ENCODE data around the gene CGNL1.

Gene CGNL1

DNA sequence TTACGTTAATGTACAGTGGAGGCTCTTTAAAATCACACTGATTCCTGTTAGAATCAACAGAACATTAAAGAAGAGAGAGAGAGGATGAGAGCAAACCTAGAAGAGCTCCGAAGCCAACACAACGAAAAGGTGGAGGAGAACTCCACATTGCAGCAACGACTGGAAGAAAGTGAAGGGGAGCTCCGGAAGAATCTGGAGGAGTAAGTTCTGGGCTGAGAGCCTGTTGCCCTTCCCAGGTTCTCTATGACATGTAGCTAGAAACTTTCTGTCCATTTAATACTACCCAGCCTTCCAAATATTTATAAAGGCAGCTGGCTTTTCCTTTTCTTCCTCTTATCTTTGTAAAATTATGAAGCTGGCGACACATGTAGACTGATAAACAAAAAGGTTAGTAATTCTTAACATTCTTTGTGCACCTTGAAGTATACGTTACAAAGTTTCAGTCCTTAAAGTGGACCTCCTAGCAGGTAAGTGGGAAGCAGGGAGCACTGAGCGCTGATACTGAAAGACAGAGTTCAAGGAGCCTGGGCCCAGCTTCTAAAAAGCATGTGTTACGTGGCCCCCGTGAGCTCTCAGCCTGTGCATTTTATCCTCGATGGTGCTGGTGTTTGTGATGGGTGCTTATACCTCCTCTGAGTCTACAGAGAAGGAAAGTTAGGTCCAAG lies 75.9 kb downstream of the CGNL1 start:
- DNase-seq (ENCODE audit: extremely low read depth in 1 of 2, low read depth in 1 of 2): no peak

- no peak for DNase-seq (ENCODE audit: extremely low read depth in 1 of 2, low read depth in 1 of 2)
Observed at GRCh38 chr15:57455929-57456328, 79.6 kb downstream of the CGNL1 start.

GRCh38 chr15:57456559-57456958 lies 80.3 kb downstream of the CGNL1 start:
- no peak for DNase-seq (ENCODE audit: extremely low read depth in 1 of 2, low read depth in 1 of 2)

- no peak for DNase-seq (ENCODE audit: extremely low read depth in 1 of 2, low read depth in 1 of 2)
Observed at GRCh38 chr15:57457726-57458125, 81.4 kb downstream of the CGNL1 start.

- DNase-seq (ENCODE audit: extremely low read depth in 1 of 2, low read depth in 1 of 2): no peak
Observed at GRCh38 chr15:57458356-57458781, 82.1 kb downstream of the CGNL1 start.

- DNase-seq (ENCODE audit: extremely low read depth in 1 of 2, low read depth in 1 of 2): no peak
Observed at GRCh38 chr15:57460208-57460816, 84.0 kb downstream of the CGNL1 start.

DNA sequence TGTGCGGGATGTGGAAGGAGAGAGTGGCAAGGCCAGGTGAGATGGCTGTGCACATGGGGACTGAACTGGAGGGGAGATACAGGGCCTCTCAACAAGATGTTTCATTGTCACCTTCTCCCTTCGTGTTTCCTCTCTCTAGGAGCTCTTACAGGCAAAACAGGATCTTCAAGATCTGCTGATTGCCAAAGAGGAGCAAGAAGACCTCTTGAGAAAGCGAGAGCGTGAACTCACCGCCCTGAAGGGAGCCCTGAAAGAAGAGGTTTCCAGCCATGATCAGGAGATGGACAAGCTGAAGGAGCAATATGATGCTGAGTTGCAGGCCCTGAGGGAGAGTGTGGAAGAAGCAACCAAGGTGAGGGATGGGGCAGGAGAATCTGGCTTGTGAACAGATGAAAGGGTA lies 85.2 kb downstream of the CGNL1 start:
- DNase-seq (ENCODE audit: extremely low read depth in 1 of 2, low read depth in 1 of 2): no peak

- no peak for DNase-seq (ENCODE audit: extremely low read depth in 1 of 2, low read depth in 1 of 2)
Observed at GRCh38 chr15:57462381-57462780, 86.1 kb downstream of the CGNL1 start.

- DNase-seq (ENCODE audit: extremely low read depth in 1 of 2, low read depth in 1 of 2): no peak
Observed at GRCh38 chr15:57463360-57463759, 87.1 kb downstream of the CGNL1 start.

- no peak for DNase-seq (ENCODE audit: extremely low read depth in 1 of 2, low read depth in 1 of 2)
Observed at GRCh38 chr15:57464480-57464879, 88.2 kb downstream of the CGNL1 start.

DNA sequence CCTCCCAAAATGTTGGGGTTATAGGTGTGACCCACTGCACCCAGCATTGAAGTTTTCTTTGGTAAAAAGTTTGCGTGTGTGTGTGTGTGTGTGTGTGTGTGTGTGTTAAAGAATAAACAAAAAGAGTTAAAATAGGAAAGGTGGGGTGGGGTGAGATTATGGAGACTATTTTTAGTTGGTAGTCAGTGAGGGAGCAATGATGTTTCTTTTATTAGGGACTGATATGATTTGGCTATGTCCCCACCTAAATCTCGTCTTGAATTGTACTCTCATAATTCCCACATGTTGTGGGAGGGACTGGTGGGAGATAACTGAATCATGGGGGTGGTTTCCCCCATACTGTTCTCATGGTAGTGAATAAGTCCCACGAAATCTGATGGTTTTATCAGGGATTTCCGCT lies 92.2 kb downstream of the CGNL1 start:
- no peak for DNase-seq (ENCODE audit: extremely low read depth in 1 of 2, low read depth in 1 of 2)

- no peak for DNase-seq (ENCODE audit: extremely low read depth in 1 of 2, low read depth in 1 of 2)
Observed at GRCh38 chr15:57470543-57470942, 94.2 kb downstream of the CGNL1 start.

DNA sequence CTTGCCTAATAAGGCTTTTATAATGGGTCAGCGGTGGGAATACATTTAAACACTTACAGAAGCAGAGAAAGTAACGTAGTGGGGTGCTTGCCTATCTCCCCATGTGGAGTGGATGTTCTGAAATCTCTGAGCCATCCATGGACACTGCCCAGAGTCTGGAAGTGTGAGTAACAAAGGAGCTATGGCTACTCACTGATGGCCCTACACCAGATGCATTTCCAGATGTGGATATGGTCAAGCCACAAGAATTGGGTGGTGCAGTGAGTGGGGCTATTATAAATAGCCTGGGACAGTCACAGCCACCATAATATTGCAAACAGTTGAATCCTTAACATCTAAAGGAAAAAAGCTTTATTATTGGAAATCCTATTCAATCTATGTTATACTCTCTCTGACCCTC lies 96.6 kb downstream of the CGNL1 start:
- DNase-seq (ENCODE audit: extremely low read depth in 1 of 2, low read depth in 1 of 2): no peak

- no peak for DNase-seq (ENCODE audit: extremely low read depth in 1 of 2, low read depth in 1 of 2)
Observed at GRCh38 chr15:57476533-57476975, 100.2 kb downstream of the CGNL1 start.

GRCh38 chr15:57477736-57478522 lies 101.6 kb downstream of the CGNL1 start:
- DNase-seq (ENCODE audit: extremely low read depth in 1 of 2, low read depth in 1 of 2): no peak

DNA sequence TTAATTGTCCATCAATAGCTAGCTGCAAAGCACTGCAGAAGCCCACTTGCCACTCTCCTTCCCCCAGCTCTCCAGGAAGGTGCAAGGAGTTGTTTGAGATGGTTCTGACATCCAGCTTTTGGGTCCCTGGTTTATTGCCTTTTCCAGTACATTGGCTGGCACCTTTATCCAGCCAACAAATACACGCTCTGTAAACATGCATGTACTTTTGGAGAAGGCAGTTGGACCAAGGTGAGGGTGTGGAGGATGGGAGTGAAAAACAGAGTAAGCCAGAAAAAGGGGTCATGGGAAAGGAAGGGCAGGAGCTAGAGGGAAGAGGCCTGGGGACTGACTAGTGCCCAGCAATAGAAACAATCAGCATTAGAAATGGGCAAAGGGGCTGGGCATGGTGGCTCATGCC lies 102.7 kb downstream of the CGNL1 start:
- no peak for DNase-seq (ENCODE audit: extremely low read depth in 1 of 2, low read depth in 1 of 2)

- DNase-seq (ENCODE audit: extremely low read depth in 1 of 2, low read depth in 1 of 2): no peak
Observed at GRCh38 chr15:57481038-57481705, 104.9 kb downstream of the CGNL1 start.

DNA sequence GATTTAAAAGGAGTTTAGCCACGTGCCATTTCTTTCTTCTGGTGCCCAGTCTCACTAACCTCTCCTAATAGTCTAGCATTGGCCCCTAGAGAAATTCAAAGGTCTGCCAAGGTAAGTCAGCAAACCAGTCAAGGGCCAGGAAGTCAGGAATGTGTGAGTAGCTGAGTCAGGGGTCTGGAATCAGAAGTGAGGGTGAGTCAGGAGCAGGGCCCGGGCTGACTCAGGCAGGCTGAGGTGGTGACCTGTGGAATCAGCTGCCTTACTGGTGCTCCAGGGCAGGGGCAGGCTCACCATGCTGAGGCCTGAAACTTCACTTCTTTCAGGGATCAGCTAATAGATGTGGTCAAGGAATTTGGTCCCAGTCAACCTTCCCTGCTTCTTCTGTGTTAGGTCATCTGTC lies 109.6 kb downstream of the CGNL1 start:
- DNase-seq (ENCODE audit: extremely low read depth in 1 of 2, low read depth in 1 of 2): no peak

DNA sequence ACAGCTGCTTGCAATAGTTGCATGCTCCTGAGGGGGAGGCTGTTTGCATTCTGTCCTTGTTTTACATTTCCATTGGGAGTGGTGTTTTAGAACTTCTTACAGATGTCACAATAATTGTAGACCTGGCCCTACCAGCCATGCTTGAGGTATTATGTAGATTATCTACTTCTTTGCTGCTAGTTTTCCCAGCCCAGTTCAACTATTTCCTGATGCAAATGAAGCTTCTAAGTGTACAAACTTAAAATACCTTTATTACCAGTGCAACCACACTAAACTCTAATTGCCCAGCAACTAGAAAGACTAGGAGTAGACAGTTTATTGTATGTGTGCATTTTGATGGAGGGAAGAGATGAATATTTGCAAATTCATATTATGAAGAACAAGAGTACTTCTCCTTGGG lies 110.5 kb downstream of the CGNL1 start:
- no peak for DNase-seq (ENCODE audit: extremely low read depth in 1 of 2, low read depth in 1 of 2)

DNA sequence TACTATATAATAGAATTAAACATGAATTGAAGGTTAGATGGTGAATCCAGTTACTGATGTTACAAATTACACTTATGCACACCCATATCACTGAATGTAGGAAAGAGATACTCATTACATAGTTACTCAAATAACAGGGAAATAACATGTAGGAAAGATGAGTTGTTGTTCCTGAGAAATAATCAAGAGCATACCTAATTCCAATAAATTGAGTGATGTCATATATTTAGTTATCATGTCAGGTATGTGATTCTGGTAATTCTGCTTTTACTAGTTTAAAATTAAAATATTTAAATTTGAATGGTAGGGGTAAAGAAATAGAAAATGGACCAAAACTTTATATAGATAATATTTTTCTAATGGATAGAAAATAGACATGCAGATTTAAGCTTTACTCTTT lies 112.8 kb downstream of the CGNL1 start:
- no peak for DNase-seq (ENCODE audit: extremely low read depth in 1 of 2, low read depth in 1 of 2)

- no peak for DNase-seq (ENCODE audit: extremely low read depth in 1 of 2, low read depth in 1 of 2)
Observed at GRCh38 chr15:57493351-57493750, 117.0 kb downstream of the CGNL1 start.
